NCI-H82 (cell line): ENCODE results near the gene EZH2.

Experiments
- DNase-seq: peaks from one replicate; lab custom pipeline; 2025; lab: John Stamatoyannopoulos, UW

Gene EZH2

DNA sequence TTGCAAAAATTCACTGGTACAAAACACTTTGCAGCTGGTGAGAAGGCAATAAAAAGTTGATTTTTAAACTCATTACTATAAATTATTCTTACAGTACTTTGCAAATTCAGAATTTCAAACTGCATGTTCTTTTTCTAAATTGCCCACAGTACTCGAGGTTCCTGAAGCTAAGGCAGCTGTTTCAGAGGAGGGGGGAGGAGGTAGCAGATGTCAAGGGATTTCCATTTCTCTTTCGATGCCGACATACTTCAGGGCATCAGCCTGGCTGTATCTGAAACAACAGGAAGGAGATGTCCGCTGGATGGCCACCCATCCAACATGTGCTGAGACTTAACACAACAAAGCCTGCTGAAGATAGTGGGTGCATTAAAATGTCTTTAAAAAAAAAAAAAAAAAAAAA lies 76.7 kb downstream of the EZH2 start:
- DNase-seq, result peak; percentile 59

GRCh38 chr7:148806187-148806586 lies 77.9 kb downstream of the EZH2 start:
- DNase-seq, result no peak

GRCh38 chr7:148804343-148805235 lies 79.5 kb downstream of the EZH2 start:
- DNase-seq, result peak; percentile 26

- DNase-seq, result peak; percentile 28
These were observed 81.0 kb downstream of the EZH2 start for GRCh38 chr7:148803094-148803493.

DNA sequence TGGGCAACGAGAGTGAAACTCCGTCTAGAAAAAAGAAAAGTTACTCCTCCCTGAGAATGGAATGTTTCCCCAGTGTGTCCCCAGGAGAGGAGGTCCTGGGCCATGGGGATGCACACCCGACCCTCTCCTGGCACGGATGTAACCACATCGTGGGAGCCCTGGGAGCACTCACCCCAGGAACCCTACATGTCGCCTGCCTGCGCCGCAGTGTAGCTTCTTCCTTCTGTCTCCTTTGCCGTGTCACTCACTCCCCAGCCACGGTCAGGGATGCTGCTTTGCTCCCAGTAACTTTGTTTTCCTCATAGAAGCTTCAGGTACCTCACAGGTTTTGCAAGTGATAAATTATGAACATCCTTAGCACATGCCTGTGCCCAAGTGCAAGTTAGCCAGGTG lies 82.0 kb downstream of the EZH2 start:
- DNase-seq, result no peak

DNA sequence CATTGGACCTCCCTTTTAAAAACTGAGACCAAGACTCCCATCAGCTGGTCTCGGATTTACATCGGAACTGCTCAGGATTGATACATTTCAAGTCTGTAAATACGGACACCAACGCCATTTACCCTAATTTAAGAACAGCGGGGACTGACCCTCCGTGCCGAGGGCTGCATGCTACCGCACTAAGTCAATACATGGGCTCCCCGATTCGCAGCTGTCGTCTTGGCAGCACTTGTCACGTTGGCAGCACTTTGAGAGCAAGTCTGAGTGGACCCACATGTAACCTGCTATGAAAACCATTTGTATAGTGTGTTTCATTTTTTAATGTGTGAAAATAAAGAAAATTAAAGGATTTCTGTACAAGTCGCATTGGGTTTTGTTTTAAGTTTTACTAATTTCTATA lies 83.4 kb downstream of the EZH2 start:
- no peak for DNase-seq

GRCh38 chr7:148799893-148800555 lies 84.1 kb downstream of the EZH2 start:
- no peak for DNase-seq

DNA sequence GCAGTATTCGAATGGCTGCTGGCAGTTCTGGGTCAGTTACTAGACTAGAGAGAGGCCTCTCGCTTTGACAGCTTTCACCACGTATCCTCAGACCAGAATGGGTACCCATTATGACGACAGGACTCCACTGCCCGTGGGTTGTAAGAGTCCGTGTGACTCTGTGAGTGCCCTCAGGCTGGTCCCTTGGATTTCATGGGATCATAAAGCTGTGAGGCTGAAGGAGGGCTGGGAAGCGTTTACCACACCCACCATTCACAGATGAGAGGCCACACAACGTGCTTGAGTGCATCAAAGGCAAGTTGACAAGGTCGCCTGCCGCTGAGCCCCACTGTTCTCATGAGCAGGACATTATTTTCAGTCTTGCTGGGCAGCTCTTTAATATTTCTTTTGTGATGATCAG lies 87.2 kb downstream of the EZH2 start:
- DNase-seq, result no peak

- DNase-seq, result no peak
These were observed 89.6 kb downstream of the EZH2 start for GRCh38 chr7:148794476-148794875.

GRCh38 chr7:148793590-148793989 lies 90.5 kb downstream of the EZH2 start:
- DNase-seq, result no peak

GRCh38 chr7:148791546-148791945 lies 92.5 kb downstream of the EZH2 start:
- no peak for DNase-seq

DNA sequence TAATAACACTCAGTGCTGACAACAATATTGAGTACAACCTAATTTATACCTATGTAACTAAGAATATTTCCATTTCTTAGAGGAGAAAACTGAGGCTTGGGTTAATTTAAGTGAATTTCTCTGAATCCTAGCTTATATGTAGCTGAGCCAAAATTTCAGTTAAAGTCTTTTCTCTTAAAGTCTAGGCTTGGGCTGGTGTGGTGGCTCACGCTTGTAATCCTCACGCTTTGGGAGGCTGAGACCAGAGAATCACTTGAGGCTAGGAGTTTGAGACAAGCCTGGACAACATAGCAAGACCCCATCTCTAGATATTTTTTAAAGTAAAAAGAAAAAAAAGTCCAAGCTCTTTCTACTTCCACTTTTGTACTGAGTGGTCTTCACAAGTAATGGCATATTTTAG lies 93.2 kb downstream of the EZH2 start:
- no peak for DNase-seq

DNA sequence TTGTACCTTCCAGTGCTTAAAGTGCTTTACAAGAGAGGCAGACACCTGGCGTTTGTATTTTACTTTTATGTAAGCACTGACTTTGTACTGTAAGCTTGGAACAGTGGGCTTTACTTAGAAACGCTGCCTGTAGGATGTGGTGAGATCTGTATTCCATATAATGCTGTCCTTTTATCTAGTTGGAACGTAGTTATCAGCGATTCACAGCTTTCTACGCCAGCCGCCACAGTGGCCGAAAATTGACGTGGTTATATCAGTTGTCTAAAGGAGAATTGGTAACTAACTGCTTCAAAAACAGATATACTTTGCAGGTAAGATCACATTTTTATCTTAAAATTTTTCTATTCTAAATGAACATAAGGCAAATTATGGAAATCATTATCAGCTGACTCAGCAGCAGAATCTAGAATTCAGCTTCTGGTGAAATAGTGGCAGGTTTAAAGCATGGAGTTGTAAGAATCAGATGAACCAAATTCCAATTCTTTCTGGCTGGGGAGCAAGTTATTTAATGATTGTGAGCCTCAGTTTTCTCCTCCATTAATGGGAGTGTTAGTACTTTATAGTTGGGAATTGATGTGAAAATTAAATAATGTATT lies 93.9 kb downstream of the EZH2 start:
- DNase-seq, result no peak

DNA sequence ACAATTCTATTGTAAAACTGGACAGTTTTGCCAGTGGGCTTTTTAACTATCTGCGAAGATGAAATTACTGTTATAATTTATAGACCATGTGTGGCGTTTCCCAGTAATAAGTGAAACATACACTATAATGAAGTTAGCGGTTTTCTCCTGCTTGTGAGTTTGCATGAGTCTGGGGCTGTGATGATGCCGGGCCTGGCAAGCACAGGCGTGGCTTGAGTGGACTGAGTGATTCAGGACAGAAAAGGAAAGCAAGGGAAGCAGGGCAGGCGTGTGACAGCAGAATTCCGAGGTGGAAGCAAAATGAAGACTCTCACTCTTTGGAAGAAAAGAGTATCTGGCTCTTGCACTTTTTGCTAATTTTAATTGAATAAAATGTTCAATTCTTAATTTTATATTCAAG lies 94.9 kb downstream of the EZH2 start:
- no peak for DNase-seq

DNA sequence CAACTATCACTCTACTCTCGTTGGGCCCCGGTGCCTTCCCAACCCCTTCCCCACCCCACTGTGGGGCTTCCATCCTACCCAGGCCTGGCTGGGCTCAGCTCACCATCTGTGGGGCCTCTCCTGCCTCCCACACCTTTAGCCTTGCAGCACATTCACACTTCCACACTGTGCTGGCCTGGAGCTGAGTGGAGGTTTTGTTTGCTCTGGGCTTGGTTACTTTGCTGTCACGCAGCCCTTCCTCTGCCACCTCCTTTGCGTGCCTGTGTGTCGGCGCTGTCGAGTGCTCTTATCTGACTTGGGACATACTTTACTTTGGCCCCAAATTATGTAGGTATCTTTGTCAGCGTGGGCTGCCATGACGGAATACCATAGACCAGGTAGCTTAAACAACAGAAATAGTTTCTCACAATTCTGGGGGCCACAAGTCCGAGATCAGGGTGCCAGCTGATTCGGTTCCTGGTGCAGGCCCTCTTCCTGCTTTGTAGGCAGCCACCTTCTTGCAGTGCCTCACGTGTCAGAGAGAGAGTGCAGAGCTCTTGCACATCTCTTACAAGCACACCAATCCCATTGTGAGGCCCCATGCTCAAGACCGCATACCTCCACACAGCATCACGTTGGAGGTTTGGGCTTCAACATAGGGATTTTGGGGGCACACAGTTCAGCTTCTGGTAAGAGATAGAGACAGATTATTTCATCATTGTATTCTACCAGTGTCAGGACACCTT lies 96.4 kb downstream of the EZH2 start:
- no peak for DNase-seq

DNA sequence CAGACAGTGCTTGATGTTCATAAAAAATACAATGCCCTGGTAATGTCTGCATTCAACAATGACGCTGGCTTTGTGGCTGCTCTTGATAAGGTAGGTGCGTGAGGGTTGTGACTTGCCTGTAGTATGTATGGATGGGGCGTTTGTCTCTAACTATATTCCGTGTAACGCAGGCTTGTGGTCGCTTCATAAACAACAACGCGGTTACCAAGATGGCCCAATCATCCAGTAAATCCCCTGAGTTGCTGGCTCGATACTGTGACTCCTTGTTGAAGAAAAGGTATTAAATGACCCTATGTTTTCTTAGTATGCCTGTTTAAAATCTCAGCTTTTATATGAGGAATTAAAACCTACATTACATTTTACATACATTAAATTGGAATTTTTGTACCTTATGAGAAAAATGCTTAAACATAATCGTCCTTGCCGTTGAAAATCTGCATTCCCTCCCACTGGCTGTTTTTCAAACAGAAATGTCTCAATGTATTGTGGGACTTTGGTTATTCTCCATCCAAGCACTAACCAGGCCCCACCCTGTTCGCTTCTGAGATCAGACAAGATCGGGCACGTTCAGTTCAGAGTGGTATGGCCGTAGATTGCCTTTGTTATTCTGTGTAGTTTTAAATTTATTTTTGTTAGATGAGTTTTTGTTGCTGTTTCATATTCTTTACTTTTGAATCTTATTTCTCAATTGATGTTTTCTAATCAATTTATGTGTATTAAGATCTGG lies 100.1 kb downstream of the EZH2 start:
- DNase-seq, result no peak

GRCh38 chr7:148782757-148783456 lies 101.2 kb downstream of the EZH2 start:
- DNase-seq, result no peak

- no peak for DNase-seq
These were observed 109.6 kb downstream of the EZH2 start for GRCh38 chr7:148774471-148774870.

GRCh38 chr7:148773334-148773733 lies 110.8 kb downstream of the EZH2 start:
- no peak for DNase-seq

DNA sequence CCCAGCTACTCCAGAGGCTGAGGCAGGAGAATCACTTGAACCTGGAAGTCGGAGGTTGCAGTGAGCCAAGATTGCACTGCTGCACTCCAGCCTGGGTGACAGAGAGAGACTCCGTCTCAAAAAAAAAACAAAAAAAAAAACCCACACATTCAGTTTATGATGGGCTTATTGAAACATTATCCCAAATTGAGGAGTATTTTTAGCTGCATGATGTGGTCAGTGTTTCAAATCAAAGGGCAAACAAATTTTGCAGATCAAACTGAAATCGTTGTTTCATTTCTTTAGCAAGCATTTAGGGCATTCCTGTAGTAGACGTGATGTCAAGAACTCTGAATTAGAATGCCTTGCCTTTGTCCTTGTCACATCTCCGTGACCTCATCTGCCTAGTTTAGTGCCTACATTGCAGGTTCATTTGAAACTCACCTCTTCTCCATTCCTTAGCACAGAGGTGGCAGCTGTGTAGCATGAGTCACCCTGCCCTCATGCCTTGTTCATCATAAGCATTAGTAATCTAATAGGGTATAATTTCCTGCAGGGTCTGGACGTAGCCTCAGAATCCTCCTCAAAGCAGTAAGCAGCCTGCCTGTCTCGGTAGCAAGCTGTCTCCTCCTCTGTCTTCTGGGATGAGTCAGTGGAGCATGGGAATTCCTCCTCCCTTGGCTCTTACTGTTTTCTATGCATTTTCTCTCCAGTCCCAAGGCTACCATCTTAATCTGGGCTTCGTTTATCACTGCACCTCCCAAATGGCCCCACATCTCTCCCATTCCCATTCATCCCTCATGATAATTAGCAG lies 111.6 kb downstream of the EZH2 start:
- DNase-seq, result peak; percentile 67
